ENCODE data around the gene BCR. TPM values are rescaled to one million over a fixed set of nuclear protein-coding genes. Genes with fewer than 3 reads are reported as not detected.

Gene BCR
- total and polyA plus RNA-seq, 2 donors (not counting 1 experiment from before 2014, with no cell fraction given) = 15.7 to 66.6 TPM

DNA sequence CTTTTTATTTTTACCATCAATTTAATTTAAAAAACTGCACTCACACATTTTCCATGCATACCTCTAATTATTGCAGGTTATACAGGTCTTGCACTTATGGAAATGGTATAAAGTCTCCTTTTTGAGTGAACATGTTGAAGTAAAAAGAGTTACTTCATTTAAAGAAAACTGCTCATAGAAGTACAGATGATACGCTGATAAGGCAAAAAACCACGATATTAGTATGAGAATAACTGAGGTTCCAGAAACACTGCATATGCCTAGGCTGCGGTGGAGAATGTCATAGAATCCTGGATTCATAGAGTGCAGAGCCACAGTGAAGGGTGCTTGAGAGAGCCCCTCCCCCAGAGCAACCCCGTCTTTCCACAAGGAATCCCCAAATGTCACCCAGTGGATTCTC, 175.8 kb downstream of the BCR start:
- H3K4me3 ChIP-seq (replicated peaks in 1 of 4; ENCODE audit: control extremely low read depth in 1 of 4, insufficient read depth in 1 of 4, low read depth in 3 of 4, low read length in 4 of 4) = no peak overlapping the region
- H2AFZ ChIP-seq (ENCODE audit: low read length) = no peak overlapping the region
- H4K20me1 ChIP-seq (ENCODE audit: control insufficient read depth, extremely low read depth, insufficient read depth, low read length) = no peaks in the 10 kb centered on the region
- no peaks in the 10 kb centered on the region for H3K79me2 ChIP-seq (ENCODE audit: control insufficient read depth, insufficient read depth, low read length)
- TF ChIP-seq, protein P1, sequence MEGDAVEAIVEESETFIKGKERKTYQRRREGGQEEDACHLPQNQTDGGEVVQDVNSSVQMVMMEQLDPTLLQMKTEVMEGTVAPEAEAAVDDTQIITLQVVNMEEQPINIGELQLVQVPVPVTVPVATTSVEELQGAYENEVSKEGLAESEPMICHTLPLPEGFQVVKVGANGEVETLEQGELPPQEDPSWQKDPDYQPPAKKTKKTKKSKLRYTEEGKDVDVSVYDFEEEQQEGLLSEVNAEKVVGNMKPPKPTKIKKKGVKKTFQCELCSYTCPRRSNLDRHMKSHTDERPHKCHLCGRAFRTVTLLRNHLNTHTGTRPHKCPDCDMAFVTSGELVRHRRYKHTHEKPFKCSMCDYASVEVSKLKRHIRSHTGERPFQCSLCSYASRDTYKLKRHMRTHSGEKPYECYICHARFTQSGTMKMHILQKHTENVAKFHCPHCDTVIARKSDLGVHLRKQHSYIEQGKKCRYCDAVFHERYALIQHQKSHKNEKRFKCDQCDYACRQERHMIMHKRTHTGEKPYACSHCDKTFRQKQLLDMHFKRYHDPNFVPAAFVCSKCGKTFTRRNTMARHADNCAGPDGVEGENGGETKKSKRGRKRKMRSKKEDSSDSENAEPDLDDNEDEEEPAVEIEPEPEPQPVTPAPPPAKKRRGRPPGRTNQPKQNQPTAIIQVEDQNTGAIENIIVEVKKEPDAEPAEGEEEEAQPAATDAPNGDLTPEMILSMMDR (conservative IDR thresholded peaks at IDR 0.05 in 1 of 2, IDR thresholded peaks at IDR 0.05 in 1 of 2; ENCODE audit: low read depth in 1 of 2, low read length in 2 of 2) = no peak
- no peak for TF ChIP-seq EZH2 (IDR thresholded peaks at IDR 0.05; ENCODE audit: low read length, missing control alignments)
- no peak overlapping the region for H3K9ac ChIP-seq (ENCODE audit: insufficient read depth, low read length)
- no peaks in the 10 kb centered on the region for H3K9me3 ChIP-seq (ENCODE audit: control insufficient read depth, insufficient read depth, low read depth, low read length)
- no peak for DNase-seq (ENCODE audit: low read depth in 2 of 2)
- no peak overlapping the region for H3K4me2 ChIP-seq (ENCODE audit: extremely low read depth, insufficient read depth, low read length)
- H3K4me1 ChIP-seq (ENCODE audit: control insufficient read depth, extremely low read depth, insufficient read depth, low read length) = no peaks in the 10 kb centered on the region
- no peak overlapping the region for H3K27ac ChIP-seq (ENCODE audit: insufficient read depth, low read length)
- H3K27me3 ChIP-seq (ENCODE audit: control insufficient read depth, insufficient read depth, low read length) = peaks cover 3% of the 10 kb centered on the region
- no peaks in the 10 kb centered on the region for H3K36me3 ChIP-seq (ENCODE audit: control insufficient read depth, insufficient read depth, low read length)

DNA sequence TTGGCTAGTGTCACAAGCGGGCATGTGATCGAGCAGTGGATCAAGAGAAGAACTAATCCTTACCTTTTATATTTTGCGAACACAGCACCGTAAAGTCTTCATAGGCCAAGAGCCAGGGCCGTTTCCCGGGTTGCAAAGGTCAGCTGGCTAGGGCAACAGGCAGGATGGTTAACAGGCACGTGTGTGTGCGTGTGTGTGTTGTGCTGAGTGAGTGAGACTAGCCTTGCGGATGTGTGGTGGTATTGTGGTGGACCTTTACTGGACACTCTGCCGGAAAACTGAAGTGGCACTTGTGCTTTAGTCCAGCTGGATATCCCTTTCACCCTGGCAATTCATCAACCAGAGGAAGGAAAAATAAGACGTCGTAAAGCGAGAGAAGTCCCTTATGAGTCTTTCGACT, 176.7 kb downstream of the BCR start:
- Histone ChIP-seq H3K27ac (ENCODE audit: insufficient read depth, low read length) (no peak overlapping the region), H3K9me3 (ENCODE audit: control insufficient read depth, insufficient read depth, low read depth, low read length) (no peaks in the 10 kb centered on the region), H2AFZ (ENCODE audit: low read length) (no peak overlapping the region), H3K36me3 (ENCODE audit: control insufficient read depth, insufficient read depth, low read length) (no peaks in the 10 kb centered on the region), H3K79me2 (ENCODE audit: control insufficient read depth, insufficient read depth, low read length) (no peaks in the 10 kb centered on the region), H3K4me1 (ENCODE audit: control insufficient read depth, extremely low read depth, insufficient read depth, low read length) (no peaks in the 10 kb centered on the region), H3K9ac (ENCODE audit: insufficient read depth, low read length) (no peak overlapping the region), H3K27me3 (ENCODE audit: control insufficient read depth, insufficient read depth, low read length) (peaks cover 3% of the 10 kb centered on the region), H4K20me1 (ENCODE audit: control insufficient read depth, extremely low read depth, insufficient read depth, low read length) (no peaks in the 10 kb centered on the region), H3K4me2 (ENCODE audit: extremely low read depth, insufficient read depth, low read length) (no peak overlapping the region), H3K4me3 (replicated peaks in 1 of 4; ENCODE audit: control extremely low read depth in 1 of 4, insufficient read depth in 1 of 4, low read depth in 3 of 4, low read length in 4 of 4) (no peak overlapping the region)
- DNase-seq (ENCODE audit: low read depth in 2 of 2) = no peak
- TF ChIP-seq EZH2 (IDR thresholded peaks at IDR 0.05; ENCODE audit: low read length, missing control alignments) = no peak
- TF ChIP-seq, protein P1 (conservative IDR thresholded peaks at IDR 0.05 in 1 of 2, IDR thresholded peaks at IDR 0.05 in 1 of 2; ENCODE audit: low read depth in 1 of 2, low read length in 2 of 2) = no peak

DNA sequence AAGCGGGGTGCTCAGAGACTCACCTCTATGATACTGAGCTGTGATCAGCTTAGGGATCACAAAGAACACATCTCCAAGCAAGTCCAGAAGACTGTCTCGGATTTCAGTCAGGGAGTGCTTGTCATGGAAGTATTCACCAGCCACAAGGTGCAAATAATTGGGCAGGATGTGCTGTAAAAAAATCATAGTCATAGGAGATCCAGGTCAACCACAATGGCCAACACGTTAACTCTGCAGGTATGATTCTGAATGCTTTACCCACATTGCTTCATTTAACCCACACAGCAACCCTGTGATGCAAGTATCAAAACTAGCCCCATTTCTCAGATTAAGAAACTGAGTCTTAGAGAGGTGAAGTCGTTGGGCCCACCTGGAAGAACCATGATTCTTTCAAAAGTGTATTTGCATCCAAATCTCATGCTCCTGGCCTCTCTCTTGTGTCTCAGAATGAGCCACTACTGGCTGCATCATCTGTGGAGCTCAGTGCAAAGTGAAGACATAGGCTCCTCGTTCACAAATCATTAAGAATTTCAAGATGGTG, 179.3 kb downstream of the BCR start:
- TF ChIP-seq EZH2 (IDR thresholded peaks at IDR 0.05; ENCODE audit: low read length, missing control alignments) = no peak
- TF ChIP-seq, protein P1 (conservative IDR thresholded peaks at IDR 0.05 in 1 of 2, IDR thresholded peaks at IDR 0.05 in 1 of 2; ENCODE audit: low read depth in 1 of 2, low read length in 2 of 2) = no peak
- Histone ChIP-seq H3K79me2 (ENCODE audit: control insufficient read depth, insufficient read depth, low read length) (no peaks in the 10 kb centered on the region), H3K4me1 (ENCODE audit: control insufficient read depth, extremely low read depth, insufficient read depth, low read length) (no peaks in the 10 kb centered on the region), H3K36me3 (ENCODE audit: control insufficient read depth, insufficient read depth, low read length) (no peaks in the 10 kb centered on the region), H2AFZ (ENCODE audit: low read length) (no peak overlapping the region), H3K9me3 (ENCODE audit: control insufficient read depth, insufficient read depth, low read depth, low read length) (no peaks in the 10 kb centered on the region), H3K4me2 (ENCODE audit: extremely low read depth, insufficient read depth, low read length) (no peak overlapping the region), H3K27ac (ENCODE audit: insufficient read depth, low read length) (no peak overlapping the region), H3K4me3 (replicated peaks in 1 of 4; ENCODE audit: control extremely low read depth in 1 of 4, insufficient read depth in 1 of 4, low read depth in 3 of 4, low read length in 4 of 4) (no peak overlapping the region), H3K27me3 (ENCODE audit: control insufficient read depth, insufficient read depth, low read length) (peaks cover 3% of the 10 kb centered on the region), H4K20me1 (ENCODE audit: control insufficient read depth, extremely low read depth, insufficient read depth, low read length) (no peaks in the 10 kb centered on the region), H3K9ac (ENCODE audit: insufficient read depth, low read length) (no peak overlapping the region)
- no peak for DNase-seq (ENCODE audit: low read depth in 2 of 2)
